AG04449 (cell line): ENCODE measurements around the gene PRRT1B.

Experiments
- CTCF ChIA-PET: fragments of 350-600 bp; formaldehyde crosslinking; extraction: SDS; loops from one replicate; lab custom pipeline; 2021; ENCODE audit warnings: antibody characterized with exemption; lab: Yijun Ruan, JAX
- POLR2A ChIA-PET: fragments of 400-600, 350-600 bp; formaldehyde crosslinking; extraction: SDS; loops from one replicate; lab custom pipeline; 2020; ENCODE audit warnings: antibody characterized with exemption, inconsistent platforms; lab: Yijun Ruan, JAX
- DNase-seq: peaks from one replicate; pipeline ENCODE4 v3.0.0-alpha.2; 2010; ENCODE audit warnings: low read depth, low spot score
- H3K4me3 ChIP-seq: 2 replicates; pipeline ENCODE4 v1.5.1; 2011; ENCODE audit warnings: low read depth, mild to moderate bottlenecking, control low read depth, low read length
- TF ChIP-seq, protein P1 (sequence below): IDR thresholded peaks from one replicate; pipeline ENCODE4 v1.5.1; 2011; ENCODE audit warnings: mild to moderate bottlenecking, moderate library complexity, low read length, control low read depth, inconsistent platforms; ENCODE audit not compliant: insufficient read depth; ENCODE audit errors: missing control alignments

The PRRT1B gene

DNA sequence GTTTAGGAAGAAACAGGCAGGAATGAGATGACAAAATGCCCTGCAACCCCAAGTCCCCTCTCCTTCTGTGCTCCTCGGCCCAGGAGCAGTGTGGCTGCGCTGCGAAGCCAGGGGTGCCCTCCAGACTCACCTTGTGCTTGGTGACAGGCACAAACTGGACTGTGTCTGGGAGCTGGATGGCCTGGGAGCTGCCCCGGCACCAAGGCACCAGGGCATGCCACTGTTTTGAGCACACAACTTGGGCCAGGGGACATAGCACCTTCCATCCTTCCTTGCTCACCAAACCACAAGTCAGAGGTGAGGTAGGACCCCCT is 51.1 kb downstream of the PRRT1B start:
- no peak overlapping the region for H3K4me3 ChIP-seq
- TF ChIP-seq, protein P1, sequence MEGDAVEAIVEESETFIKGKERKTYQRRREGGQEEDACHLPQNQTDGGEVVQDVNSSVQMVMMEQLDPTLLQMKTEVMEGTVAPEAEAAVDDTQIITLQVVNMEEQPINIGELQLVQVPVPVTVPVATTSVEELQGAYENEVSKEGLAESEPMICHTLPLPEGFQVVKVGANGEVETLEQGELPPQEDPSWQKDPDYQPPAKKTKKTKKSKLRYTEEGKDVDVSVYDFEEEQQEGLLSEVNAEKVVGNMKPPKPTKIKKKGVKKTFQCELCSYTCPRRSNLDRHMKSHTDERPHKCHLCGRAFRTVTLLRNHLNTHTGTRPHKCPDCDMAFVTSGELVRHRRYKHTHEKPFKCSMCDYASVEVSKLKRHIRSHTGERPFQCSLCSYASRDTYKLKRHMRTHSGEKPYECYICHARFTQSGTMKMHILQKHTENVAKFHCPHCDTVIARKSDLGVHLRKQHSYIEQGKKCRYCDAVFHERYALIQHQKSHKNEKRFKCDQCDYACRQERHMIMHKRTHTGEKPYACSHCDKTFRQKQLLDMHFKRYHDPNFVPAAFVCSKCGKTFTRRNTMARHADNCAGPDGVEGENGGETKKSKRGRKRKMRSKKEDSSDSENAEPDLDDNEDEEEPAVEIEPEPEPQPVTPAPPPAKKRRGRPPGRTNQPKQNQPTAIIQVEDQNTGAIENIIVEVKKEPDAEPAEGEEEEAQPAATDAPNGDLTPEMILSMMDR = no peak
- ChIA-PET POLR2A (no interaction called here), CTCF (interaction anchor here (12.9 kb wide), 1 partner anchor 142 kb away, joined by 556 read pairs; the partner anchor contains the start of gene RAPGEF1)
- DNase-seq = no peak

DNA sequence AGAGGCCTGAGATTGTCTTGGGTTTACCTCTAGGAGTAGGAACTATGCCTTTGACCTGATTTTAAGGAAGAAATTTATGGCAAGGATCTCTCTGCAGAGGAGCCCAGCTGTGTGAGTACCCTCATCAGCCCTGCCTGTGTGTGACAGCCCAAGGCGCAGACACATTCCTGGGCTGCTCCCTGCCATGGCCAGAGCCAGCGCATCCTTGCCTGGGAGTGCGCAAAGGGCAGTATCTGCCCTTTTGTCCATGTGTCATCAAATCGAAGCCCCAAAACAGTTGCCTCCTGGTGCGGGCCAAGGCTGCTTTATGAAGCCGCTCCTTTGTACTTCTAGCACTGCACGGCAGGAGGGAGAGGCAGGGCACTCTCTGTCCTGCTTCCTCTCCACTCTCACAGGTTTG is 51.9 kb downstream of the PRRT1B start:
- H3K4me3 ChIP-seq = no peak overlapping the region
- POLR2A ChIA-PET = no interaction called here
- CTCF ChIA-PET = interaction anchor here (12.9 kb wide), 1 partner anchor 142 kb away, joined by 556 read pairs; the partner anchor contains the start of gene RAPGEF1
- TF ChIP-seq, protein P1 = no peak
- no peak for DNase-seq

DNA sequence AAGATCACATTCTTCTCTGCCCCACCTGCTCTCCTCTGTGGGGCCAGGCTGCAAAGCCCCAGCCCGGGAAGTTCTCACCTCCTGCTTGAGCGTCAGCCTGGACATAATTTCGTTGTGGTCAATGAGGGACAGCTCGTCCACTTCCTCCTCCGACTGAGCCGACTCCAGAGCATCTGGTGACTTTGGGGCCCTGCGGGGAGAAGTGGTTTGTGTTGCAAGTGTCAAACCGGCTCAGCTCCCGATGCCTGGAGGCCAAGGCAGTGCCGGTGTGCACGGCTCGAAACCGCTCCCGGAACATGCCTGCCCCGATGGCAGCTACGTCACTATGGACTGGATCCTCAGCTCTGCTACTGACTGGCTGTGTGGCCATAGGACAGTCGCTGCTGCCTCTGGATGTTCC is 52.8 kb downstream of the PRRT1B start:
- no peak for DNase-seq
- no peak overlapping the region for H3K4me3 ChIP-seq
- TF ChIP-seq, protein P1 = no peak
- ChIA-PET CTCF (interaction anchor here (1.3 to 12.9 kb wide), 2 partner anchors 9 to 141 kb away, joined by 5 to 556 read pairs; partner anchors contain the start of gene RAPGEF1), POLR2A (no interaction called here)

DNA sequence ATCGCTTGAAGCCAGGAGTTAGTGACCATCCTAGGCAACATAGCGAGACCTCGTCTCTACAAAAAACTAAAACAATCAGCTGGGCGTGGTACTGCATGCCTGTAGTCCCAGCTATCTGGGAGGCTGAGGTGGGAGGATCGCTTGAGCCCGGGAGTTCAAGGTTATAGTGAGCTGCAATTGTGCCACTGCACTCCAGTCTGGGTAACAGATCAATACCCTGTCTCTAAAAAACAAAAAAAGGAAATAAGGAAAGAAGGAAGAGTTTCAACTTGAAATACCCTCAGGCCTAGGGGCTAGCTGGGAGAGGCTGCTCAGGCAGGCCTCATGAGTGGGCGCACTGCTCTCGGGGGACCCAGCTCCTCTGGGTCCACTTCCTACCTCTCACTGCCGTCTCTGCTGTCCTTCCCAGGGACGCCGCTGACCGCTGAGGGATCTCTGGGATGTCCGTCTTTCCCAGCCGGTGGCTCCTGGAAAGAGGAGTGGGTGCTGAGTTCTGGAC is 56.4 kb downstream of the PRRT1B start:
- ChIA-PET POLR2A (no interaction called here), CTCF (interaction anchor here (6.2 to 12.7 kb wide), 2 partner anchors 11 to 140 kb away, joined by 43 to 193 read pairs; partner anchors contain the start of gene RAPGEF1)
- no peak overlapping the region for H3K4me3 ChIP-seq
- TF ChIP-seq, protein P1 = no peak
- DNase-seq = no peak

DNA sequence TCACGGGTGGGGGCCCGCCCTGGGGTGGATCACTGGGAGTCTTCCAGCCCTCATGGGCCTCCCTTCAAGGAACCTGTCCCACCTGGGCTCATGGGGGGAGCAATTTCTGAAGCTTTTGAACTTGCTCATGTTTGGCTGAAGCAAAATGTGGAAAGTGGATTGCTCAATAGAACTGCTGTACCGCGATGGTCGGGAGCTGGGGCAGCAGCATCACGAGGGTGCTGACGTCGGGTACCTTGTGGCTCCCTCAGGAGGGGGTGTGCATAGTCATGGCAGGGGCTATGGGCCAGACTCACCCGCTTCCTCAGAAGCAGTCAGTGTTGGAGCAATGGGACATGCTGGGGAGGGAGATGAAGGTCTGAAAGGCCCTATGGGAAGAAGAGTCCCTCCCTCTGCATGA is 57.9 kb downstream of the PRRT1B start:
- ChIA-PET CTCF (interaction anchor here (6.2 to 12.7 kb wide), 2 partner anchors 12 to 139 kb away, joined by 43 to 193 read pairs; partner anchors contain the start of gene RAPGEF1), POLR2A (interaction anchor here (0.7 kb wide), 1 partner anchor 134 kb away, joined by 5 read pairs; no protein-coding TSS in a partner anchor)
- no peak for DNase-seq
- no peak overlapping the region for H3K4me3 ChIP-seq
- TF ChIP-seq, protein P1 = no peak

DNA sequence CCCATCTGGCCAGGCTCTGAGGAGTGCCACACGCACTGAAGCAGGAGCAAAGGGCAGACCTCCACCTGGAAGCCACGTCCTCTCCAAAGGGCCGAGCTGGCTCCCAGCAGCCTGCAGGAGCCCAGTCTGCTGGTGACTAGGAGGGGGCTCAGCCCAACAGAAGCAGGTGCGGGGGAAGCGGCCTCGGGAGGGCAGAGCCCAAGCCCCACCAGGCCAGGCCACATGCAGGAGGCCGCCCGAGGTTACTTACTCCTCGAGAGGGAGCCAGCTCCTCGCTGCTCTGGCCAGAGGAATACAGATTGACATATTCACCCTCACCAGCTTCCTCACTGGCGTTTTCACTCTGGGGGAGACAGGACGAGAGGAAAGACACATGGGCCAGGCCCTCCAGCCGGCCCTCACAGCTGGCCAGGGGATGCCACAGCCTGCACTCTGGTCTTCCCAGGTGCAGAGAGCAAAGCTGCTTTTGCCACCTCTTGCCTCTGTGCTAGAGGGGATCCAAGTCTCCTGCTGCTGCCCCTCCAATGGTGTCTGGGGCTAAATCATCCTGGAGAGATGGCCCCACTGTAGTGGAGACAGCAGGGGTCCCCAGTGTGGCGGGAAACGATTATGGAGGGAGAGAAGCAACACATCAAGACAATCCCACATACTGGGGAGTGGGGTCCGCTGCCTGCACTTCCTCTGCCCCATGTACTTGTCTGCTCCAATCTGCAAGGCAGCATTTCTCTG is 58.6 kb downstream of the PRRT1B start:
- CTCF ChIA-PET = interaction anchor here (1.4 to 12.7 kb wide), 3 partner anchors 9 to 138 kb away, joined by 3 to 193 read pairs (median 43); partner anchors contain the start of gene RAPGEF1
- DNase-seq = no peak
- no peak overlapping the region for H3K4me3 ChIP-seq
- TF ChIP-seq, protein P1 = no peak
- POLR2A ChIA-PET = interaction anchor here (0.7 kb wide), 1 partner anchor 133 kb away, joined by 5 read pairs; no protein-coding TSS in a partner anchor
